GM12878 (cell line): ENCODE data around the gene GLB1L. TPM values are rescaled to one million over a fixed set of nuclear protein-coding genes. Genes with fewer than 3 reads are reported as not detected.

ENCODE experiments used
- ATAC-seq: fragments of 200-7000 bp; cut with Tn5 transposase; 3 replicates; pipeline ENCODE4 v1.9.1; 2020; ENCODE audit warnings: mild to moderate bottlenecking, moderate library complexity
- BruUV-seq: library from RNA; stranded (reverse); fragments of 400-500 nt; replicated peaks from 2 replicates; lab custom pipeline; 2021; lab: Mats Ljungman, UMichigan
- CTCF ChIA-PET: fragments of 300-600 bp; sonication (Branson Sonifier 250); formaldehyde crosslinking; extraction: SDS; loops from one replicate; lab custom pipeline; 2021; ENCODE audit warnings: inconsistent platforms; lab: Yijun Ruan, JAX
- POLR2A ChIA-PET: fragments of 350-600 bp; formaldehyde crosslinking; extraction: SDS; loops from one replicate; lab custom pipeline; 2021; ENCODE audit warnings: inconsistent platforms; lab: Charles Lee
- RAD21 ChIA-PET: fragments of 300-600 bp; sonication (Branson Sonifier 250); formaldehyde crosslinking; loops from one replicate; lab custom pipeline; 2023; ENCODE audit warnings: antibody characterized with exemption; ENCODE audit not compliant: unreplicated experiment; lab: Charles Lee
- SMC1A ChIA-PET: fragments of 300-600 bp; sonication (Branson Sonifier 250); formaldehyde crosslinking; loops from one replicate; lab custom pipeline; 2023; ENCODE audit not compliant: unreplicated experiment, uncharacterized antibody; lab: Charles Lee
- DNase-seq: peaks from one replicate; pipeline ENCODE4 v3.0.0-alpha.2; 2011; ENCODE audit warnings: low read depth, low spot score
- FAIRE-seq: peaks from 3 replicates; lab custom pipeline; 2011; peaks lifted over from hg19 to GRCh38; lab: Jason Lieb, UNC
- H2AFZ ChIP-seq: 2 replicates; pipeline ENCODE4 v1.6.0; 2011; ENCODE audit warnings: low read depth, low read length, control low read depth; ENCODE audit not compliant: control insufficient read depth
- H3K27ac ChIP-seq: 2 replicates; pipeline ENCODE4 v1.5.1; 2011; ENCODE audit warnings: control low read depth; ENCODE audit not compliant: control insufficient read depth, insufficient read depth
- H3K27me3 ChIP-seq, 2 experiments: replicated peaks in 1 of 2; 2 replicates each; pipeline versions ENCODE4 v1.6.0 to v1.6.1; 2011; ENCODE audit warnings: low read length in 1 of 2; ENCODE audit not compliant: control insufficient read depth in 2 of 2, insufficient read depth in 2 of 2
- H3K36me3 ChIP-seq, 2 experiments: 2 replicates each; pipeline ENCODE4 v1.5.1; 2011; ENCODE audit warnings: low read length in 1 of 2; ENCODE audit not compliant: control insufficient read depth in 2 of 2, insufficient read depth in 2 of 2
- H3K4me1 ChIP-seq: 2 replicates; pipeline ENCODE4 v1.6.1; 2011; ENCODE audit warnings: mild to moderate bottlenecking, low read length, moderate library complexity, mixed read lengths; ENCODE audit not compliant: control insufficient read depth, insufficient read depth
- H3K4me2 ChIP-seq: 2 replicates; pipeline ENCODE4 v1.6.0; 2011; ENCODE audit warnings: control low read depth; ENCODE audit not compliant: control insufficient read depth, insufficient read depth
- H3K4me3 ChIP-seq: fragments of 200-600 bp; sonication (generic); 2 replicates; pipeline ENCODE4 v1.5.1; 2016
- H3K79me2 ChIP-seq: 2 replicates; pipeline ENCODE4 v1.6.0; 2011; ENCODE audit warnings: low read length; ENCODE audit not compliant: control insufficient read depth, insufficient read depth
- H3K9ac ChIP-seq: 2 replicates; pipeline ENCODE4 v1.8.0; 2011; ENCODE audit warnings: low read length, control low read depth, mixed read lengths; ENCODE audit not compliant: control insufficient read depth, insufficient read depth
- H3K9me3 ChIP-seq: replicated peaks from 3 replicates; pipeline ENCODE4 v1.5.1; 2011; ENCODE audit warnings: mild to moderate bottlenecking, low read length; ENCODE audit not compliant: control insufficient read depth, insufficient read depth
- H4K20me1 ChIP-seq: 2 replicates; pipeline ENCODE4 v1.6.0; 2011; ENCODE audit not compliant: control insufficient read depth, insufficient read depth
- CBX3 ChIP-seq: fragments of 200-600 bp; sonication (generic); IDR thresholded peaks from 2 replicates; pipeline ENCODE4 v1.6.1; 2016; ENCODE audit warnings: low read depth, borderline replicate concordance
- CHD1 ChIP-seq: IDR thresholded peaks from 2 replicates; pipeline ENCODE4 v1.6.1; 2012; ENCODE audit warnings: low read depth, low read length, improper control_type of control experiment
- CTCF ChIP-seq, 3 experiments: IDR thresholded peaks in 2 of 3; conservative IDR thresholded peaks in 1 of 3; 2 replicates each; pipeline ENCODE4 v1.5.1; 2011; ENCODE audit warnings: low read depth in 3 of 3, low read length in 3 of 3, mild to moderate bottlenecking in 3 of 3, control low read depth in 2 of 3, moderate library complexity in 2 of 3, inconsistent platforms in 1 of 3, mixed read lengths in 1 of 3; ENCODE audit not compliant: control insufficient read depth in 2 of 3, insufficient read depth in 1 of 3; ENCODE audit errors: extremely low read depth in 1 of 3
- GABPA ChIP-seq: IDR thresholded peaks from 2 replicates; pipeline ENCODE4 v1.6.1; 2014; ENCODE audit warnings: antibody characterized with exemption, low read depth, mild to moderate bottlenecking, inconsistent platforms
- HCFC1 ChIP-seq: fragments of 150-350 bp; IDR thresholded peaks from 2 replicates; pipeline ENCODE4 v1.6.1; 2014; ENCODE audit warnings: low read length
- IKZF2 ChIP-seq, 2 experiments: fragments of 450-650 bp; IDR thresholded peaks; 2 replicates each; pipeline ENCODE4 v1.6.1; 2017; ENCODE audit warnings: mild to moderate bottlenecking in 2 of 2, moderate library complexity in 2 of 2
- IRF4 ChIP-seq: IDR thresholded peaks from 2 replicates; pipeline ENCODE4 v1.6.1; 2011; ENCODE audit warnings: low read depth, low read length
- MTA2 ChIP-seq: fragments of 450-650 bp; IDR thresholded peaks from 2 replicates; pipeline ENCODE4 v1.6.1; 2016; ENCODE audit warnings: low read depth, mild to moderate bottlenecking, moderate library complexity
- POU2F2 ChIP-seq: IDR thresholded peaks from 3 replicates; pipeline ENCODE4 v1.6.1; 2011; ENCODE audit warnings: low read depth, mild to moderate bottlenecking, low read length, borderline replicate concordance
- RB1 ChIP-seq: fragments of 450-650 bp; formaldehyde crosslinking; IDR thresholded peaks from 2 replicates; pipeline ENCODE4 v1.6.1; 2017; ENCODE audit warnings: mild to moderate bottlenecking, borderline replicate concordance
- SIX5 ChIP-seq: IDR thresholded peaks from 2 replicates; pipeline ENCODE4 v1.6.1; 2011; ENCODE audit warnings: mild to moderate bottlenecking, low read depth, low read length, moderate library complexity; ENCODE audit not compliant: severe bottlenecking
- SMAD1 ChIP-seq: fragments of 450-650 bp; IDR thresholded peaks from 2 replicates; pipeline ENCODE4 v1.6.1; 2018; ENCODE audit warnings: mild to moderate bottlenecking, low read depth; ENCODE audit not compliant: partially characterized antibody
- SMC3 ChIP-seq: IDR thresholded peaks from 2 replicates; pipeline ENCODE4 v1.6.1; 2011; ENCODE audit warnings: low read length, improper control_type of control experiment, borderline replicate concordance
- SP1 ChIP-seq: IDR thresholded peaks from one replicate; pipeline ENCODE4 v1.6.1; 2011; ENCODE audit warnings: low read depth, low read length
- TCF12 ChIP-seq: IDR thresholded peaks from 2 replicates; pipeline ENCODE4 v1.6.1; 2011; ENCODE audit warnings: low read depth, mild to moderate bottlenecking, low read length
- ZNF384 ChIP-seq: IDR thresholded peaks from 2 replicates; pipeline ENCODE4 v1.6.1; 2012; ENCODE audit warnings: low read depth, mild to moderate bottlenecking, low read length, improper control_type of control experiment, borderline replicate concordance
- WGBS: methylation state at CpG from one replicate; pipeline ENCODE4 v1.1.6; 2016; ENCODE audit warnings: low lambda C conversion rate; ENCODE audit not compliant: insufficient replicate concordance, insufficient coverage; ENCODE audit errors: missing lambda C conversion rate; 5-methylcytosine and 5-hydroxymethylcytosine counted together
- in situ Hi-C: fragments of 300-500 bp; cut with MboI; formaldehyde crosslinking; loops from 9 replicates; pipeline ENCODE4 v1.14.3; 2018; ENCODE audit warnings: mixed read lengths
- intact Hi-C: fragments of 100-400 bp; cut with micrococcal nuclease; formaldehyde crosslinking; loops from one replicate; pipeline ENCODE4 v1.14.2; 2022; ENCODE audit not compliant: unreplicated experiment
- polyA plus RNA-seq, 11 experiments: library from polyadenylated mRNA; depleted of rRNA in 4 of 11; unstranded in 6 of 11; stranded (reverse) in 5 of 11; fragments of >200 nt; fragmentation: Nextera tagmentation in 4 of 11; fragmentation: Illumina TruSeq in 1 of 11; extraction: Ambion mirVana in 4 of 11; extraction: Trizol in 1 of 11; gene quantifications; 1 replicate in 1 of 11; 2 replicates in 10 of 11; pipeline versions ENCODE4 v1.2.1 to v1.2.3, GENCODE V29; 2011 to 2016; ENCODE audit warnings: inconsistent platforms in 2 of 11, missing spikeins in 2 of 11, low read depth in 1 of 11
- total RNA-seq, 4 experiments: library from RNA; depleted of rRNA in 3 of 4; stranded (reverse); fragments of >200 nt in 3 of 4; fragmentation: Illumina TruSeq in 1 of 4; extraction: Trizol in 1 of 4; gene quantifications; 2 replicates each; pipeline versions ENCODE4 v1.2.1 to v1.2.3, GENCODE V29; 2013 to 2021
- TF ChIP-seq, protein P1 (sequence below): IDR thresholded peaks from 2 replicates; pipeline ENCODE4 v1.6.1; 2012; ENCODE audit warnings: mild to moderate bottlenecking, low read depth, low read length
- TF ChIP-seq, protein P2 (sequence below): IDR thresholded peaks from 2 replicates; pipeline ENCODE4 v1.6.1; 2011; ENCODE audit warnings: borderline replicate concordance, low read depth, mild to moderate bottlenecking, moderate library complexity, low read length; ENCODE audit not compliant: insufficient read depth, poor library complexity, severe bottlenecking

The GLB1L gene
- total and polyA plus RNA-seq, 10 of the 15 experiments (the other 5 are each of a cell fraction or from before 2014, with no cell fraction given) = 0.29 to 4.6 (median 2.7) TPM

DNA sequence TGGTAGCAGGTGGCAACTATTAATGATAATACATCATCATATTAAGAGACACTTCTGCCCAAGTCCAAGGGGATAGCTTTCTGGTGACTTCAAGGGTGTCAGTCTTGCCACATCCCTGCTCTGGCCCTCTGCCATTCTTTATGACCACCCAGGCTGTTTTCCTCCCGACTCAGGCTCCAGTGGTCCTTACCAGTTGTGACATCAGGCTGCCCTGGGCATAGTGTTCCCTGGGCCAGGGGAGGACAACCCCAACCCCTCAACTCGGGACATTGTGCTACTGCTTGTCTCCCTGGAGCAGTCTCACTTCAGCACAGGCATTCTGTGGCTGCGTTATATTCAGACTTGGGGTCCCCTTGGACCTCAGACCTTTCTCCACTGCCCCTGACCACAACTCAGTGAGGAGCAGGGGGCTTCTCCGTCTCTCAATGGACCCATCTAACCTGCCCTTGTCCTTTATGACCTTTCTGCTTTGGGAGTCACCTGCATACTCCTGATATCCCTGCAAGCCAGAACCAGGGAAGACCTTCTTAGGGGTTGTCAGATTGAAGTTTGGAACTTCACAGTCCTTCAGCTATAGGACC, 46.8 kb upstream of the GLB1L start:
- Histone ChIP-seq H3K27ac (no peak overlapping the region), H3K9ac (no peak overlapping the region), H3K4me2 (no peak overlapping the region), H3K27me3 (peaks cover 0 to 3% of the 10 kb centered on the region in 2 experiments; a peak in 2 of 4 replicates), H3K36me3 (no peaks in the 10 kb centered on the region), H3K4me3 (no peak overlapping the region), H4K20me1 (no peaks in the 10 kb centered on the region), H3K9me3 (no peaks in the 10 kb centered on the region), H2AFZ (no peak overlapping the region), H3K79me2 (no peaks in the 10 kb centered on the region), H3K4me1 (peaks cover 8% of the 10 kb centered on the region)
- DNase-seq = no peak
- FAIRE-seq = no peak
- intact Hi-C loops = no loop called here
- TF ChIP-seq RB1 (no peak), MTA2 (no peak), SIX5 (no peak), SMAD1 (no peak), TCF12 (no peak), CHD1 (no peak), CBX3 (no peak), SMC3 (no peak), SP1 (no peak), CTCF (IDR thresholded peaks at IDR 0.05 in 2 of 3, conservative IDR thresholded peaks at IDR 0.05 in 1 of 3; ENCODE audit: control insufficient read depth in 2 of 3, extremely low read depth in 1 of 3, insufficient read depth in 1 of 3, low read depth in 3 of 3, low read length in 3 of 3) (no peak), IRF4 (no peak), GABPA (no peak), HCFC1 (no peak), ZNF384 (no peak), IKZF2 (IDR thresholded peaks at IDR 0.05) (no peak), POU2F2 (no peak)
- TF ChIP-seq, protein P1, sequence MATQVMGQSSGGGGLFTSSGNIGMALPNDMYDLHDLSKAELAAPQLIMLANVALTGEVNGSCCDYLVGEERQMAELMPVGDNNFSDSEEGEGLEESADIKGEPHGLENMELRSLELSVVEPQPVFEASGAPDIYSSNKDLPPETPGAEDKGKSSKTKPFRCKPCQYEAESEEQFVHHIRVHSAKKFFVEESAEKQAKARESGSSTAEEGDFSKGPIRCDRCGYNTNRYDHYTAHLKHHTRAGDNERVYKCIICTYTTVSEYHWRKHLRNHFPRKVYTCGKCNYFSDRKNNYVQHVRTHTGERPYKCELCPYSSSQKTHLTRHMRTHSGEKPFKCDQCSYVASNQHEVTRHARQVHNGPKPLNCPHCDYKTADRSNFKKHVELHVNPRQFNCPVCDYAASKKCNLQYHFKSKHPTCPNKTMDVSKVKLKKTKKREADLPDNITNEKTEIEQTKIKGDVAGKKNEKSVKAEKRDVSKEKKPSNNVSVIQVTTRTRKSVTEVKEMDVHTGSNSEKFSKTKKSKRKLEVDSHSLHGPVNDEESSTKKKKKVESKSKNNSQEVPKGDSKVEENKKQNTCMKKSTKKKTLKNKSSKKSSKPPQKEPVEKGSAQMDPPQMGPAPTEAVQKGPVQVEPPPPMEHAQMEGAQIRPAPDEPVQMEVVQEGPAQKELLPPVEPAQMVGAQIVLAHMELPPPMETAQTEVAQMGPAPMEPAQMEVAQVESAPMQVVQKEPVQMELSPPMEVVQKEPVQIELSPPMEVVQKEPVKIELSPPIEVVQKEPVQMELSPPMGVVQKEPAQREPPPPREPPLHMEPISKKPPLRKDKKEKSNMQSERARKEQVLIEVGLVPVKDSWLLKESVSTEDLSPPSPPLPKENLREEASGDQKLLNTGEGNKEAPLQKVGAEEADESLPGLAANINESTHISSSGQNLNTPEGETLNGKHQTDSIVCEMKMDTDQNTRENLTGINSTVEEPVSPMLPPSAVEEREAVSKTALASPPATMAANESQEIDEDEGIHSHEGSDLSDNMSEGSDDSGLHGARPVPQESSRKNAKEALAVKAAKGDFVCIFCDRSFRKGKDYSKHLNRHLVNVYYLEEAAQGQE = no peak
- TF ChIP-seq, protein P2, sequence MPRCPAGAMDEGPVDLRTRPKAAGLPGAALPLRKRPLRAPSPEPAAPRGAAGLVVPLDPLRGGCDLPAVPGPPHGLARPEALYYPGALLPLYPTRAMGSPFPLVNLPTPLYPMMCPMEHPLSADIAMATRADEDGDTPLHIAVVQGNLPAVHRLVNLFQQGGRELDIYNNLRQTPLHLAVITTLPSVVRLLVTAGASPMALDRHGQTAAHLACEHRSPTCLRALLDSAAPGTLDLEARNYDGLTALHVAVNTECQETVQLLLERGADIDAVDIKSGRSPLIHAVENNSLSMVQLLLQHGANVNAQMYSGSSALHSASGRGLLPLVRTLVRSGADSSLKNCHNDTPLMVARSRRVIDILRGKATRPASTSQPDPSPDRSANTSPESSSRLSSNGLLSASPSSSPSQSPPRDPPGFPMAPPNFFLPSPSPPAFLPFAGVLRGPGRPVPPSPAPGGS = no peak
- ChIA-PET RAD21 (interaction anchor here (1.6 to 6.5 kb wide), 2 partner anchors 13 to 38 kb away, joined by 5 to 78 read pairs; partner anchors contain the start of genes DNAJB2 and TUBA4A), CTCF (interaction anchor here (0.7 to 6.7 kb wide), 5 partner anchors 13 to 132 kb away, joined by 3 to 257 read pairs (median 4); partner anchors contain the start of gene DNAJB2), POLR2A (interaction anchor here (0.5 to 1.3 kb wide), 3 partner anchors 34 to 100 kb away, joined by 3 to 4 read pairs (median 4); partner anchors contain the start of gene TUBA4B), SMC1A (interaction anchor here (0.5 to 6.0 kb wide), 3 partner anchors 12 to 137 kb away, joined by 3 to 96 read pairs (median 5); partner anchors contain the start of gene DNAJB2)
- in situ Hi-C loops = no loop called here
- no TSS peak for BruUV-seq
- no peak for ATAC-seq
- WGBS = 36% methylated on average over 4 of the region's 4 CpGs
